Stimulated activated CD8-positive, alpha-beta memory T cell treated with anti-CD3 and anti-CD28 coated beads, Interleukin-15, amount 100 ng/mL, for 4 hours (primary cell): ENCODE data around the gene GAL3ST1.

Experiments used
- DNase-seq, 2 donors: peaks; one replicate each; pipeline ENCODE4 v3.0.0-alpha.2; 2020; ENCODE audit warnings: low read depth in 2 of 2

GAL3ST1 gene

DNA sequence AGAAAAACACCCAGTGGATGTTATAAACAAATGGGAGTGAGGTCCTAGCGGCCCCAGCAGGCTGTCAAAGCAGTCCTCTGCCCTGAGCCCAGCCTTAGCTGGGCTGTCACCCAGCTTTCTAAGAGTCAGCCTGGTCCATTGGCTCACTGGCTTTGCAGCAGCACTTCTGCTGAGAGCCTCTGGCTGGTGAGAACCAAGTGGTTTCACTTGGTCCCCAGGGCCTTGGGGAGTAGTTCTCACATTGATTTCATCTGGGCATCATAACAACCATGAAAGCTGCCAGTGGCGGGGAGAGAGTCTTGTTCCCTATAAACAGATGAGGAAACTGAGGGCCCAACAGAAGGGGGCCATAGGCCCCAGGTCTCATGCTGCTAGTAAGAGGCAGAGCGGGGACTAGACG lies 39.3 kb downstream of the GAL3ST1 start:
- DNase-seq: no peak

DNA sequence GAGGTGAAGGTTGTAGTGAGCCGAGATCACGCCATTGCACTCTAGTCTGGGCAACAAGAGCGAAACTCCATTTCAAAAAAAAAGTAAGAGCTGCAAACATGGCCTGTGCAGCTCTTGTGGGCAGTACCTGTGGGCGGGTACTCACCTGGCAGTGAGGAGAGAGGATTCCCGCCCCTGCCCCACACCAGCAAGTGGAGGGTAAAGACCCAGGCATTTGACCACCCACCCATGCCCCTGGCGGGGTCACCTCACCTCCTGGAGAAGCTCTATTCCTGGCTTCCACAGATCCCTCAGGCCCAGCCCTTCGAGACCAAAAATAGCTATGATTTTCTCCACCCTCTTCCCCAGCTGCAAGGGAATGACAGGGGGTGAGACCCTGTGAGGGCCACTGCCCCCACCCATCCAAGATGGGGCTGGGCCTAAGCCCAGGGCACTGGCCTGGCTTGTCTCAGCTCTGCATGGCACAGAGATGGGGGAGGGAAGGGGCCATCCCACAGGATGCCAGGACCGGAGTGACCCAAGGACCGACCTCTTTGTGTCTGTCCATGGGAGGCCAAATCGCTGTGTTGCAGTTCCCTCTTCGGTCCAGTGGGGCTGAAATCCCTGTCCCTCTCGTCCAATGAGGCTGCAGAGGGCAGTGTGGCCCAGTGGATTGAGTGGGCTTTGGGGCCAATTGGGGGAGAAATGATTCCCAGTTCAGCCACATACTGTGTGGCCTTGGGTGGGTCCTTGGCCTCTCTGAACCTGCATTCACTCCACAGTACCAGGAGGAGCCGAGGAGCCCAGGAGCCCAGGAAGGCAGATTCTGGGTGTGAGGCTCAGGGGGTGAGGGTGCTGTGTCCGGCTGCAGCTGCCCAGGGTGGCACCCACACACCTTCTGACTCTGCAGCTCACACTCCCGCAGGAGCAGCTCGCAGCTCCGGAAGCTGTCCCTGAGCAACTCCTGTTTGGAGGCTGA lies 42.5 kb downstream of the GAL3ST1 start:
- DNase-seq: no peak

DNA sequence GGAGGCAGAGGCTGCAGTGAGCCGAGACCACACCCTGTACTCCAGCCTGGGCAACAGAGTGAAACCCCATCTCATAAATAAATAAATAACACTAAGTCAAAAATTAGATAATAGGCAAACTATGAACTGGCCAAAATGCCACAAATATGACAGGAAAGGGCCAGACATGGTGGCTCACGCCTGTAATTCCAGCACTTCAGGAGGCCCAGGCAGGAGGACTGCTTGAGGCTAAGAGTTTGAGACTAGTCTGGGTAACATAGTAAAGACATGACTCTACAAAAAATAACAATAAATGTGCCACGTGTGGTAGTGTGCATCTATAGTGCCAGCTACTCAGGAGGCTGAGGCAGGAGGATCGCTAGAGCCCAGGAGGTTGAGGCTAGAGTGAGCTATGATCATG lies 47.8 kb downstream of the GAL3ST1 start:
- DNase-seq: no peak

DNA sequence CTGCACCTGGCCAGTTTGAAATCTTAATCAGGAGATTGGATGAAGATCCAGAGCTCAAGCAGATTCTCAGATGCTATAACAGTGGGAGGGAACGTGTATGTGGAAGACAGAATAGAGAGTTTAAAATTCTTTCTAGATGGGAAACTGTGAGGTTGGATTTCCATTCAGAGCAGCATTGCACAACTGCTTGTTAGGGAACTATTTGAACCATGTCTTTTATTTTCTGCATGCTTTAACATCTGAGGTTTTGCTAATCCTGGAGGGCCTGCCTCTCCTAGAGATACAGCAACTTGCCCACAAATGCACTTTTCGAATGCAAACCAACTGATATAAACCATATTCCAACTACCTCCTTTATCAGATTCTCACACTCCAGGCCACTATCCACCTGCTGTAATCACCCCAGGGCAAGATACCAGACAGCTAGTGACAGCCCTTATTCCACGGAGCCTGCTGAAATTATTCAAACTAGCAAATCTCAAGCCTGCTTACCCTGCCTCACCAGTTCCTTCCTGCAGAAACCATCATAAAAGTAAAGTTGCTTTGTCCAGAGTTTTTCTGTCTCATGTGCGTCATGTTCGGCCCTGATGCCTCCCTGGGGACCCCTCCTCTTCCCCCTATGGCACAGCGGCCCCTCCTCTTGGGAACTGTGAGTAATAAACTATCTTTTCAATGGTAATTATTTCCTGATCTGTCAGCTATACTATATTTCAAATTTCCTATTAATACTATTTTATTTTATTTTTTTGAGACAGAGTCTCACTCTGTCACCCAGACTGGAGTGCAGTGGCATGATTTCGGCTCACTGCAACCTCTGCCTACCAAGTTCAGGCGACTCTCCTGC lies 50.6 kb downstream of the GAL3ST1 start:
- no peak for DNase-seq

DNA sequence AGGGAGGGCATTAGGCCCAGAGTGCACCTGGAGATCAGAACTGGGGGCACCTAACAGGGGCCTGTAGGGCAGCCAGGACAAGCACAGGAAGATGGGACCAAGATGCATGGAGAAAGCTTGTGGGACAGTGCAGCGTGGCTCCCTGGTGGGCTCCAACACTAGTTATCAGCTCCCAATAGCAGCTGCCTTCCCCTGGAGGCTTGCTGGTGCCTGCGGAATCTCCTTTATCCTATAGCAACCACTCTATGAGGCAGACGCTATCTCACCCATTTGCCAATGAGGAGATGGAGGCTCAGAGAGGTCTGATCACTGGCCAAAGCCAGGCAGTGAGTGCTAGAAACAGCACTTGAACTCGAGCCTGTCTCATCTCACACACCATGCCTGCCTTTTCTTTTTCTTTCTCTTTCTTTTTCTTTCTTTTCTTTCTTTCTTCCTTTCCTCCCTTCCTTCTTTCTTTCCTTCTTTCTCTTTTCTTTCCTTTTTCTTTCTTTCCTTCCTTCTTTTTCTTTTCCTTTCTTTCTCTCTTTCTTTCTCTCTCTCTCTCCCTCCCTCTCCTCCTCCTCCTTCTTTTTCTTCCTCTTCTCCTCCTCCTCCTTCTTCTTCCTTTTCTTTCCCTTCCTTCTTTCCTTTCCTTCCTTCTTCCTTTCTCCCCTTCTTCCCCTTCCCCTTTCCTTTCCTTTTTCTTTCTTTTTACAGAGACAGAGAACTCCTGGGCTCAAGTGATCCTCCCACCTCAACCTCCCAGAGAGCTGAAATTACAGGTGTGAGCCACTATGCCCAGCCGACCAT lies 52.9 kb downstream of the GAL3ST1 start:
- no peak for DNase-seq

DNA sequence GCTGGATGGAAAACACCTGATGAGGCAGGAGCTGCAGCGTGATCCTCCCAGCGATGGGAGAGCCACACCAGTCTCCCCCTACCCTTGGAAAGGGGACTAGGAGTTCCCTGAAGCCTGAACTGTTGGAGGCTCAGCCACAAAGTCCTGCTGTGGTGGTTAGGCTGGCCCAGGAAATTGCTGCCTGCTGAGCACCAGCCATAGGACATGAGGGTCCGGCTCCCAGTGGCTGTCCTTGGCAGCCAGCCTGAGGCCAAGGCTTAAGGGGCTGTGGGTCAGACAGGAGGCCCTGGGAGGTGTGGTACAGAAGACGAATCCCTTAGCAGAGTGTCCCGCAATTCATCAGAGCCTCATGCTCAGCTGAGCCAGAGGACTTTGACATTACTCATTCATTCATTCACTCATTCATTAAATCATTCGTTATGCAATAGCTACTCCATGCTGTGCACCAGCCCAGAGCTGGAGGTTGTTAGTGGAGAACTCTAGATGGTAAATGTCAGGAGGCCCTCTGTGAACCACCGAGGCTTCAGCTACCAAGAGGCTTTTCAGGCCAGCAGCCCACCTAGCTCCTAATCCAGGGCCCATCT lies 54.5 kb downstream of the GAL3ST1 start:
- no peak for DNase-seq

DNA sequence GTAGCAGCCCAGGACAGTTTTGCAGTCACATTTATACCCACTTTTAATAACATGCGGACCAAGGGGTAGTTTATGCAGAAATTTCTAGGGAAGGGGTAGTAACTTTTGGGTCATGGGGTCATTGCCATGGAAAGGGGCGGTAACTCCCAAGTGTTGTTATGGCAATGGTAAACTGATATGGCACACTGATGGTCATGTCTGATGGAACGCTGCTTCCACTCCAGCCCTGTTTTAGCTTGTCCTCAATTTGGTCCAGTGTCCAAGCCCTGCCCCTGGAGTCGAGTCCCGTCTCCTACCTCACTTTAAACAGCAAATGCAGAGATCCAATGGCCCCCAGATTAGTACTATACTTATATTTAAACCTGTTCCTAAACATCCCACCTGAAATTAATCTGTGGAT lies 57.7 kb downstream of the GAL3ST1 start:
- DNase-seq: no peak

DNA sequence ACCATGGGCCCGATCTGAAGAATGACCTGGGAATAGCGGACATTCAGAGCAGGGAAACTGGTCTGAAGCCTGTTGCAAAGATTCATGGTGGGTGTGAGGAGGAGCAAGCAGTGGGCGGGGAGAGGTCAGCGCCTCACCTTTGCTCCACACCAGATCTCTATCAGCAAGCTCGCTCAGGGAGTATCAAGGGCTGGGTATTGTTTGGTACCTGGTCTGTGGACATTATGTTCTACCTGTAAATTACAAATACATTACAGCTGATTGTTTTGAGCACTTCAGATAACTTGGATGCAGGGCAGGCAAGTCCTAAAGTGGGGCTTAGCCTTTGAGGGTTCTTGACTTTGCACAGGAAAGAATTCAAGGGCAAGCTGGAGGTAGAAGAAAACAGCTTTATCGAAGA lies 58.2 kb downstream of the GAL3ST1 start:
- no peak for DNase-seq

DNA sequence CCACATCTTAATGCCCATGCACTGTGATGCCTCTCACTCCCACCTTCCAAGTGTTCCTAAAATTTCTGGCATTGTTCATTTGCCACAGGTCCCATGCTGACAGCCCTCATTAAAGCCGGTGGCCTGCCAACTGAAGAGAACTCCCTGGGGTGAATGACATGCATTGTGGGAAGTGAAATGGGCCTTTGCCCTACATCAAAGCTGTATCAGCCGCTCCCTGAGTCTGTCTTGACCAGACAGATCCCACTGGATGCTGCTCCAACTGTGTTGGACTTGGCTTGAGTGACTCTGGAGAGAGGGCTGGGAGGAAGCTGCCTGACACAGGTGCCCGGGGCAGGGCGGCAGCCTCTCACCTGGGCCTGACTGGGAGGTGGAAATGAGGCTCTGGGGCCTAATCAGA lies 60.2 kb downstream of the GAL3ST1 start:
- DNase-seq: no peak

DNA sequence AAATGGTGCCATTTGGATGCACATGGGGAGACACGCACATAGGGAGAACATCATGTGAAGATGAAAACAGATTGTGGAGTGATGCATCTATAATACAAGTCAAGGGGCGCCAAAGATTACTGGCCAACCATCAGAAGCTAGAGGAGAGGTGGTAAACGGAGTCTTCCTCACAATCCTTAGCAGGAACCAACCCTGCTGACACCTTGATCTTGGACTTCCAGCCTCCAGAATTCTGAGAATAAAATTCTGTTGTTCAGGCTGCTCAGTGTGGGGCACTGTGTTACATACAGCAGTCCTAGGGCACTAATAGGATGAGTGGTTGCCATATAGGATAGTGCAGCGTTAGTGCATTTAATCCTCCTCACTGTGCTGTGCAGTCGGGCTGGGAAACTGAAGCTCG lies 61.0 kb downstream of the GAL3ST1 start:
- DNase-seq: no peak

DNA sequence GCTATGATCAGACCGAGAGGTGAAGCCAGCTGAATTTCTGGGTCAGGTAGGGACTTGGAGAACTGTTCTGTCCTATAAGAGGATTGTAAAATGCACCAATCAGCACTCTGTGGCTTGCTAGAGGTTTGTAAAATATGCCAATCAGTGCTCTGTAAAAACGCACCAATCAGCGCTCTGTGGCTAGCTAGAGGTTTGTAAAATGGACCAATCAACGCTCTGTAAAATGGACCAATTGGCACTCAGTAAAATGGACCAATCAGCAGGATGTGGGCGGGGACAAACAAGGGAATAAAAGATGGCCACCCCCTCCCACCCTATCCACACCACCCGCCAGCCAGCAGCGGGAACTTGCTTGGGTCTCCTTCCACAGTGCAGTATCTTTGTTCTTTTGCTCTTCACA lies 62.6 kb downstream of the GAL3ST1 start:
- no peak for DNase-seq

DNA sequence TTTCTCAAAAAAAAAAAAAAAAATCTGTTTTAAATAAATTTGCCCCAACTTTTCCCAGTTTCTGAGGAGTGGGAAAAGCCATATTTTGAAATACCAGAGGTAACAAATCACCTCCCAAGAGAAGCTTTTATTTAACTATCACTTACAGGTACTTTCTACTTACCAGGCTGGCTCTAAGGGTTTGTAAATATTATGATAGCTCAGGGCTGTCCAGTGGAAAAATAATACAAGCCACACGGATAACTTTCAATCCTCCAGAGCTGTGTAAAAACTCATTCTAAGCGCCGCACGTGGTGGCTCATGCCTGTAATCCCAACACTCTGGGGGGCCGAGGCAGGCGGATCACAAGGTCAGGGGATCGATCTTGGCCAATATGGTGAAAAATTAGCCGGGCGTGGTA lies 63.4 kb downstream of the GAL3ST1 start:
- no peak for DNase-seq

DNA sequence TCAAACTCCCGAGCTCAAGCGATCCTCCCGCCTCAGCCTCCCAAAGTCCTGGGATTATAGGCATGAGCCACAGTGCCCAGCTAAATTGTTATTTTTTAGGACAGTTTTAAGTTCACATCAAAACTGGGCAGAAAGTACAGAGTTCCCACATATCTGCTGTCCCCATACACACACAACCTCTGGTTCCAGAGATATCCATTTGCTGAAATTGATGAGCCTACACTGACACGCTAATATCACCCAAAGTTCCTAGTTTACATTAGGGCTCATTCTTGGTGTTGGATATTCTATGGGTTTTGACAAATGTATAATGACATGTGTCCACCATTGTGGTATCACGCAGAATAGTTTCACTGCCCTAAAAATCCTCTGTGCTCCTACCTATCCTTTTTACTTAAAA lies 66.2 kb downstream of the GAL3ST1 start:
- no peak for DNase-seq

DNA sequence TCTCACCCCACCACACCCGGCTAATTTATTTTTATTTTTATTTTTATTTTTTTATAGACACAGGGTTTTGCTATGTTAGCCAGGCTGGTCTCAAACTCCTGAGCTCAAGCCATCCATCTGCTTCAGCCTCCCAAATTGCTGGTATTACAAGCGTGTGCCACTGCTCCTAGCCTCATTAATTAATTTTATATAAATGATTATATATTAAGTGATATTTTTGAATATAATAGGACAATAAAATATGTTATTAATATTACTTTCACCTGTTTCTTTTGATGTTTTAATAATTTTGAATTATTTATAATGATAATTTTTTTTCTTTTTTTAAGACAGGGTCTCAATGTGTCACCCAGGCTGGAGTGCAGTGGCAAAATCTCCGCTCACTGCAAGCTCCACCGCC lies 66.8 kb downstream of the GAL3ST1 start:
- no peak for DNase-seq

DNA sequence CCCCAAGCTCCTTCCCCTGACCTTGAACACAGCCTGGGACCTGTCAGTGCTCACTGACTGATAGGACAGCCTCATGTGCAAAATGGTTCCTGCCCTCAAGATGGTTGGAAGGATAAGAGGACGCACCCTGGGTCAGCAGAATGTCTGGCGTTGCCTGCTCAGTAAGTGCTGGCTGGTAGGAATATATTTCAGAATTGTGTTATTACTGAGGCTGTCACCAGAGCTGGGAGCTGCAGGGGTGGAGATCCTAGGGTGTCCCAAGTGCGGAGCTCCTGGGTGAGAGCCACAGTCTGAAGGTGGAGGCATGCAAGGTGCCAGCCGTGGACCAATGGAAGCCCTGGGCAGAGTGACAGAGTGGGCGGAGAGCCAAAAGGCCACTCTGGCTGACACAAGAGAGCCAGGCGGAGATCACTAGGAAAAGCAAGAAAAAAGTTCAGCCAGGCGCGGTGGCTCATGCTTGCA lies 67.9 kb downstream of the GAL3ST1 start:
- no peak for DNase-seq
